DOHH2 (cell line): ENCODE measurements around the gene HSD17B14.
"Not testable (repeated sequence)": the region's sequence is repeated elsewhere in the genome, so short reads cannot be mapped to it uniquely, and the experiment has no call there.

ENCODE experiments used
- H3F3A ChIP-seq: fragments of 200-600 bp; sonication (generic), shearing (Covaris generic); 2 replicates; pipeline ENCODE4 v1.6.0; 2016; ENCODE audit warnings: antibody characterized with exemption, mild to moderate bottlenecking; ENCODE audit not compliant: control insufficient read depth, insufficient read depth
- H3K27ac ChIP-seq: fragments of 200-600 bp; sonication (generic); 2 replicates; pipeline ENCODE4 v1.5.1; 2014; ENCODE audit warnings: low read depth, mild to moderate bottlenecking, low read length, moderate library complexity
- H3K27me3 ChIP-seq: fragments of 200-600 bp; sonication (generic); 2 replicates; pipeline ENCODE4 v1.6.1; 2014; ENCODE audit warnings: mild to moderate bottlenecking, low read length, mixed read lengths; ENCODE audit not compliant: control insufficient read depth
- H3K36me3 ChIP-seq: fragments of 200-600 bp; sonication (generic); 2 replicates; pipeline ENCODE4 v1.6.1; 2014; ENCODE audit warnings: mild to moderate bottlenecking, low read length, moderate library complexity, mixed read lengths; ENCODE audit not compliant: control insufficient read depth
- H3K4me1 ChIP-seq: fragments of 200-600 bp; sonication (generic); 2 replicates; pipeline ENCODE4 v1.6.1; 2014; ENCODE audit warnings: mild to moderate bottlenecking, low read length, mixed read lengths; ENCODE audit not compliant: control insufficient read depth
- H3K4me2 ChIP-seq: fragments of 200-600 bp; sonication (generic); 2 replicates; pipeline ENCODE4 v1.6.0; 2014; ENCODE audit warnings: mild to moderate bottlenecking, low read length, moderate library complexity
- H3K4me3 ChIP-seq: fragments of 200-600 bp; sonication (generic); 2 replicates; pipeline ENCODE4 v1.5.1; 2014; ENCODE audit warnings: mild to moderate bottlenecking, low read length, mixed read lengths
- H3K79me2 ChIP-seq: fragments of 200-600 bp; sonication (generic); 2 replicates; pipeline ENCODE4 v1.6.1; 2014; ENCODE audit warnings: mild to moderate bottlenecking, low read length, mixed read lengths; ENCODE audit not compliant: control insufficient read depth
- H3K9me2 ChIP-seq: fragments of 200-600 bp; sonication (generic); replicated peaks from 2 replicates; pipeline ENCODE4 v1.6.1; 2014; ENCODE audit warnings: mild to moderate bottlenecking, low read length, mixed read lengths; ENCODE audit not compliant: control insufficient read depth
- H3K9me3 ChIP-seq: fragments of 200-600 bp; sonication (generic); 2 replicates; pipeline ENCODE4 v1.6.1; 2014; ENCODE audit warnings: antibody characterized with exemption, low read length, mixed read lengths; ENCODE audit not compliant: control insufficient read depth, insufficient read depth
- H4K20me1 ChIP-seq: fragments of 200-600 bp; sonication (generic); 2 replicates; pipeline ENCODE4 v1.6.0; 2014; ENCODE audit warnings: low read depth, mild to moderate bottlenecking, antibody characterized with exemption, low read length, moderate library complexity; ENCODE audit not compliant: control insufficient read depth, insufficient read depth
- EZH2phosphoT487 ChIP-seq: fragments of 200-600 bp; sonication (generic); IDR thresholded peaks from 2 replicates; pipeline ENCODE4 v1.6.1; 2017; ENCODE audit warnings: borderline replicate concordance, mild to moderate bottlenecking, antibody characterized with exemption, low read length, moderate library complexity, mixed read lengths
- TF ChIP-seq, protein P1 (sequence below): fragments of 200-600 bp; sonication (generic); IDR thresholded peaks from one replicate; pipeline ENCODE4 v1.5.1; 2014; ENCODE audit warnings: antibody characterized with exemption, mild to moderate bottlenecking, low read depth, low read length; ENCODE audit not compliant: poor library complexity, severe bottlenecking

Gene HSD17B14

GRCh38 chr19:48853483-48853882 is 17.2 kb upstream of the HSD17B14 start:
- Histone ChIP-seq H3K27ac (no peak overlapping the region), H3K79me2 (no peaks in the 10 kb centered on the region), H3K27me3 (no peaks in the 10 kb centered on the region), H3K4me2 (no peak overlapping the region), H3K9me3 (no peaks in the 10 kb centered on the region), H3K9me2 (no peaks in the 10 kb centered on the region), H3K4me3 (no peak overlapping the region), H3F3A (no peaks in the 10 kb centered on the region), H3K4me1 (no peaks in the 10 kb centered on the region), H3K36me3 (no peaks in the 10 kb centered on the region), H4K20me1 (no peaks in the 10 kb centered on the region)
- no peak for TF ChIP-seq EZH2phosphoT487
- TF ChIP-seq, protein P1, sequence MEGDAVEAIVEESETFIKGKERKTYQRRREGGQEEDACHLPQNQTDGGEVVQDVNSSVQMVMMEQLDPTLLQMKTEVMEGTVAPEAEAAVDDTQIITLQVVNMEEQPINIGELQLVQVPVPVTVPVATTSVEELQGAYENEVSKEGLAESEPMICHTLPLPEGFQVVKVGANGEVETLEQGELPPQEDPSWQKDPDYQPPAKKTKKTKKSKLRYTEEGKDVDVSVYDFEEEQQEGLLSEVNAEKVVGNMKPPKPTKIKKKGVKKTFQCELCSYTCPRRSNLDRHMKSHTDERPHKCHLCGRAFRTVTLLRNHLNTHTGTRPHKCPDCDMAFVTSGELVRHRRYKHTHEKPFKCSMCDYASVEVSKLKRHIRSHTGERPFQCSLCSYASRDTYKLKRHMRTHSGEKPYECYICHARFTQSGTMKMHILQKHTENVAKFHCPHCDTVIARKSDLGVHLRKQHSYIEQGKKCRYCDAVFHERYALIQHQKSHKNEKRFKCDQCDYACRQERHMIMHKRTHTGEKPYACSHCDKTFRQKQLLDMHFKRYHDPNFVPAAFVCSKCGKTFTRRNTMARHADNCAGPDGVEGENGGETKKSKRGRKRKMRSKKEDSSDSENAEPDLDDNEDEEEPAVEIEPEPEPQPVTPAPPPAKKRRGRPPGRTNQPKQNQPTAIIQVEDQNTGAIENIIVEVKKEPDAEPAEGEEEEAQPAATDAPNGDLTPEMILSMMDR: no peak

GRCh38 chr19:48852292-48852691 is 16.0 kb upstream of the HSD17B14 start:
- TF ChIP-seq, protein P1: no peak
- no peak for TF ChIP-seq EZH2phosphoT487
- Histone ChIP-seq H3K27ac (no peak overlapping the region), H4K20me1 (no peaks in the 10 kb centered on the region), H3K4me2 (no peak overlapping the region), H3K9me2 (no peaks in the 10 kb centered on the region), H3K4me1 (no peaks in the 10 kb centered on the region), H3K79me2 (no peaks in the 10 kb centered on the region), H3K9me3 (no peaks in the 10 kb centered on the region), H3F3A (no peaks in the 10 kb centered on the region), H3K4me3 (no peak overlapping the region), H3K36me3 (no peaks in the 10 kb centered on the region), H3K27me3 (no peaks in the 10 kb centered on the region)

DNA sequence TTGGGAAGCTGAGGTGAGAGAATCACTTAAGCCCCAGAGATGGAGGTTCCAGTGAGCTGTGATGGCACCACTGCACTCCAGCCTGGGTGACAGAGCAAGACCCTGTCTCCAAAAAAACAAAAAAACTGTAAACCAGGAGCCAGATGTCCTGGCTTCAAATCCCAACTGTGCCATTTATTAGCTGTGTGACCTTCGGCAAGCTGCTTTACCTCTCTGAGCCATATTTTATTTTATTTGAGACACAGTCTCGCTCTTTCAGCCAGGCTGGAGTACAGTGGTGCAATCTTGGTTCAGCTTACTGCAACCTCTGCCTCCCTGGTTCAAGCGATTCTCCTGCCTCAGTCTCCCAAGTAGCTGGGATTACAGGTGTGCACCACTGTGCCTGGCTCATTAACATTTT is 10.4 kb upstream of the HSD17B14 start:
- not testable (repeated sequence) for H3F3A ChIP-seq, H3K9me3 ChIP-seq, H3K4me3 ChIP-seq, H3K9me2 ChIP-seq, H3K4me1 ChIP-seq, H3K27ac ChIP-seq, H4K20me1 ChIP-seq, H3K4me2 ChIP-seq, H3K79me2 ChIP-seq, H3K27me3 ChIP-seq, H3K36me3 ChIP-seq

- Histone ChIP-seq H3F3A (no peaks in the 10 kb centered on the region), H3K9me2 (no peaks in the 10 kb centered on the region), H3K4me2 (no peak overlapping the region), H3K36me3 (no peaks in the 10 kb centered on the region), H3K79me2 (no peaks in the 10 kb centered on the region), H3K9me3 (no peaks in the 10 kb centered on the region), H3K4me1 (no peaks in the 10 kb centered on the region), H4K20me1 (no peaks in the 10 kb centered on the region), H3K4me3 (no peak overlapping the region), H3K27me3 (no peaks in the 10 kb centered on the region), H3K27ac (no peak overlapping the region)
- no peak for TF ChIP-seq EZH2phosphoT487
- TF ChIP-seq, protein P1: no peak
Measured at GRCh38 chr19:48845384-48845783, 9.1 kb upstream of the HSD17B14 start.
